Adrenal gland (tissue), 12 donors: ENCODE measurements around the gene ABHD6. TPM values are rescaled to one million over a fixed set of nuclear protein-coding genes. Genes with fewer than 3 reads are reported as not detected.

Source experiments
- DNase-seq, 7 donors: peaks; one replicate each; pipeline ENCODE4 v3.0.0-alpha.2; 2019 to 2020
- H3K27ac ChIP-seq, 5 donors: fragments of 200-600 bp; sonication (generic) in 4 of 5; 1 replicate in 3 of 5; 2 replicates in 2 of 5; pipeline versions ENCODE4 v1.5.1 to v1.8.0; 2016 to 2020; ENCODE audit warnings: mild to moderate bottlenecking in 1 of 5
- H3K27me3 ChIP-seq: fragments of 200-600 bp; 2 replicates; pipeline ENCODE4 v1.8.0; 2021
- H3K36me3 ChIP-seq, 2 donors: fragments of 200-600 bp; replicated peaks in 1 of 2; 1 replicate in 1 of 2; 2 replicates in 1 of 2; pipeline versions ENCODE4 v1.5.1 to v1.8.0; 2018 to 2022
- H3K4me1 ChIP-seq, 2 donors: fragments of 200-600 bp; replicated peaks in 1 of 2; 1 replicate in 1 of 2; 2 replicates in 1 of 2; pipeline versions ENCODE4 v1.5.1 to v1.8.0; 2018 to 2021
- H3K4me3 ChIP-seq, 4 donors: fragments of 200-600 bp; sonication (generic) in 3 of 4; one replicate each; pipeline ENCODE4 v1.5.1; 2016 to 2018
- H3K9me3 ChIP-seq, 3 donors: fragments of 200-600 bp; sonication (generic) in 1 of 3; replicated peaks in 1 of 3; 1 replicate in 2 of 3; 2 replicates in 1 of 3; pipeline versions ENCODE4 v1.5.1 to v1.8.0; 2016 to 2021
- POLR2A ChIP-seq, 2 donors: fragments of 450-650 bp; IDR thresholded peaks; one replicate each; pipeline ENCODE4 v1.6.1; 2017; ENCODE audit warnings: antibody characterized with exemption in 2 of 2, mild to moderate bottlenecking in 2 of 2, moderate library complexity in 1 of 2
- WGBS, 4 donors: extraction: QIAGEN DNeasy Blood & Tissue Kit in 2 of 4; methylation state at CpG; one replicate each; pipeline versions ENCODE4 v1.1.5 to v1.1.7; 2013 to 2017; 5-methylcytosine and 5-hydroxymethylcytosine counted together
- intact Hi-C, 2 donors: fragments of 100-400 bp; cut with DNase I; formaldehyde crosslinking; loops; one replicate each; pipeline versions ENCODE4 v1.14.1 to v1.15.0; 2022 to 2023
- polyA plus RNA-seq, 3 donors: library from polyadenylated mRNA; stranded (reverse); fragments of 200-250 nt in 2 of 3; fragments of 350-450 nt in 1 of 3; fragmentation: Illumina TruSeq in 1 of 3; extraction: RNeasy Lipid Tissue Mini Kit (QIAGEN cat#74804) in 1 of 3; gene quantifications; one replicate each; pipeline ENCODE4 v1.2.3, GENCODE V29; 2013 to 2014
- total RNA-seq, 9 donors: library from RNA; depleted of rRNA in 4 of 9; stranded (reverse); fragments of >200 nt in 4 of 9; fragments of 120-200 nt in 1 of 9; fragmentation: NEBNext Ultra II Directional in 1 of 9; extraction: Animal tissue kit (Norgen Biotek cat#: 25700) in 1 of 9; gene quantifications; one replicate each; pipeline versions ENCODE4 v1.1.0 to v1.2.4, GENCODE V29; 2013 to 2023
- TF ChIP-seq, protein P1 (sequence below), 6 experiments: fragments of 450-650 bp in 4 of 6; fragments of 200-600 bp in 2 of 6; sonication (generic) in 1 of 6; IDR thresholded peaks; 1 replicate in 5 of 6; 2 replicates in 1 of 6; pipeline versions ENCODE4 v1.5.1 to v1.8.0; 2016 to 2021; ENCODE audit warnings: antibody characterized with exemption in 6 of 6, mild to moderate bottlenecking in 2 of 6, moderate library complexity in 1 of 6
- donor health status: healthy with polysubstance abuse.
- donor health status: Bipolar disorder and iron deficiency.
- donor health status: DM: yes; HTN: yes; CAD: no.
- donor health status: DM: no; HTN: no; CAD: no.
- donor health status: DM: no; HTN: no; CAD: no.
- donor health status: DM: yes; HTN: yes; CAD: no.

ABHD6 gene
- total and polyA plus RNA-seq, 12 donors: 10.2 to 57.3 (median 27.7) TPM

DNA sequence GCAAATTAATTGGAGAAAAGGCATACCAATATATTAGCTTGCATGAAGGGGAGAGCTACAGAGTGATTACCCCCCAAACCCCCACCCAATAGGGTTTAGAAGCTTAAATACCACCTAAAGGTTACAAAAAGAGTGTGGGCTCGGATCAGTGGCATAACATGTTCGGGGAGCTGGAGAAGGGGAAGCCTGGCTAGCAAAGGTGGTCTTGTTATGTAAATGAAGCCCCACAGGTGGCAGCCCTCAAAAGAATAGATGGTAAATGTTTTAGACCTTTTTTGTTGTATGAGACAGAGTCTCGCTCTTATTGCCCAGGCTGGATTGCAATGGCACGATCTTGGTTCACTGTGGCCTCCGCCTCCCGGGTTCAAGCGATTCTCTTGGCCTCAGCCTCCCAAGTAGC, 84.2 kb downstream of the ABHD6 start:
- 89 to 96% (median 94%) methylated on average over 7 of the region's 7 CpGs for WGBS, 4 donors
- H3K4me1 ChIP-seq: peaks cover 17 to 32% of the 10 kb centered on the region in 2 donors
- TF ChIP-seq, protein P1, sequence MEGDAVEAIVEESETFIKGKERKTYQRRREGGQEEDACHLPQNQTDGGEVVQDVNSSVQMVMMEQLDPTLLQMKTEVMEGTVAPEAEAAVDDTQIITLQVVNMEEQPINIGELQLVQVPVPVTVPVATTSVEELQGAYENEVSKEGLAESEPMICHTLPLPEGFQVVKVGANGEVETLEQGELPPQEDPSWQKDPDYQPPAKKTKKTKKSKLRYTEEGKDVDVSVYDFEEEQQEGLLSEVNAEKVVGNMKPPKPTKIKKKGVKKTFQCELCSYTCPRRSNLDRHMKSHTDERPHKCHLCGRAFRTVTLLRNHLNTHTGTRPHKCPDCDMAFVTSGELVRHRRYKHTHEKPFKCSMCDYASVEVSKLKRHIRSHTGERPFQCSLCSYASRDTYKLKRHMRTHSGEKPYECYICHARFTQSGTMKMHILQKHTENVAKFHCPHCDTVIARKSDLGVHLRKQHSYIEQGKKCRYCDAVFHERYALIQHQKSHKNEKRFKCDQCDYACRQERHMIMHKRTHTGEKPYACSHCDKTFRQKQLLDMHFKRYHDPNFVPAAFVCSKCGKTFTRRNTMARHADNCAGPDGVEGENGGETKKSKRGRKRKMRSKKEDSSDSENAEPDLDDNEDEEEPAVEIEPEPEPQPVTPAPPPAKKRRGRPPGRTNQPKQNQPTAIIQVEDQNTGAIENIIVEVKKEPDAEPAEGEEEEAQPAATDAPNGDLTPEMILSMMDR (IDR thresholded peaks at IDR 0.05): no peak
- no peak for TF ChIP-seq POLR2A (IDR thresholded peaks at IDR 0.05)
- no peaks in the 10 kb centered on the region for H3K27me3 ChIP-seq
- peaks cover 0 to 28% of the 10 kb centered on the region in 2 donors for H3K36me3 ChIP-seq
- intact Hi-C loops: loop anchor here (5.0 to 10.0 kb wide), 3 partner anchors 96 to 303 kb away; no protein-coding TSS in a partner anchor
- H3K9me3 ChIP-seq: no peaks in the 10 kb centered on the region
- no peak overlapping the region for H3K27ac ChIP-seq
- DNase-seq: no peak
- no peak overlapping the region for H3K4me3 ChIP-seq

GRCh38 chr3:58322793-58323192, 85.2 kb downstream of the ABHD6 start:
- no peaks in the 10 kb centered on the region for H3K27me3 ChIP-seq
- 61 to 70% (median 64%) methylated on average over 1 of the region's 1 CpG for WGBS, 4 donors
- H3K36me3 ChIP-seq: peaks cover 0 to 18% of the 10 kb centered on the region in 2 donors
- H3K9me3 ChIP-seq: no peaks in the 10 kb centered on the region
- H3K4me3 ChIP-seq: no peak overlapping the region
- peak overlapping the region in 1 of 5 donors; percentile 68 for H3K27ac ChIP-seq
- no peak for DNase-seq
- intact Hi-C loops: loop anchor here (5.0 to 10.0 kb wide), 3 partner anchors 95 to 302 kb away; no protein-coding TSS in a partner anchor
- H3K4me1 ChIP-seq: peaks cover 17 to 32% of the 10 kb centered on the region in 2 donors
- TF ChIP-seq POLR2A (IDR thresholded peaks at IDR 0.05): no peak
- TF ChIP-seq, protein P1 (IDR thresholded peaks at IDR 0.05): no peak

DNA sequence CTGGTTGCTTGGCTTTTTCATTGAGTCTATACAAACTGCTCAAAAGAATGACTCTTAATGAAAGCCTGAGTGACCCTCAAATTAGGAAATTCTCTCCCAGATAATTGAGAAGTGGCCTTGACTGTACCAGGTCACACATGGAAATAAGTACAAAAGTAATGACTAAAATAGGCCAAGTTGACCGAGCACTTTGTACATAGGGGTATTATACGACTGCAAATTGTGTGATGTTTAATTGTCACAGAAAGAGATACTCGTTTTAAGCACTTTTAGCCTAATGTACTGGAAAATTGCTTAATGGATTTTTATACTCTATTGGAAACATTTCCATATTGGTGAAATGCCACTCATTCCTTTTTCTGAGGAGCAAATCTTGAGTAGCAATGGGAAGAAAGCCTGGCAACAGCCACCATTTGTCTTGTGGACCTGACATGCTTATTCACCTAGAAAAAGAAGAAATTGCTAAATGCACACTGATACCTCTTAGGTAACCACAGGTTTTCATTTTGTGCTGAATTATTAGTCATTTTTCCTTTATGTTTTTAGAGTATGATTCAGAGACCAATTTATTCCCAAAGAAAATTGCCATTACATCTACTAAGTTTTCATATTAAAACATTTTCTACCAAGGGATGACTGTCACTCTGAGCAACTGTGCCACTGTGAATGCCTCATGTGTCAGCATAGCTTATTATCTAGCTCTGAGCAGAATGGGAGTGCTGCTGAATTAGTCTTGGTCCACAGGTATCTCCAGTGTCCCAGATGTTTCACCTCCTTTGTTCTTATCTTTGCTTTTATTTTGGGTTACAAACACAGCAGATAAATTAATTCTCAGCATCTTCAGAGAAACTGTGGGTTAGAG, 86.2 kb downstream of the ABHD6 start:
- intact Hi-C loops: loop anchor here (5.0 to 10.0 kb wide), 3 partner anchors 94 to 301 kb away; no protein-coding TSS in a partner anchor
- H3K27me3 ChIP-seq: no peaks in the 10 kb centered on the region
- H3K9me3 ChIP-seq: no peaks in the 10 kb centered on the region
- no peak overlapping the region for H3K4me3 ChIP-seq
- TF ChIP-seq, protein P1 (IDR thresholded peaks at IDR 0.05): no peak
- TF ChIP-seq POLR2A (IDR thresholded peaks at IDR 0.05): no peak
- peaks cover 0 to 8% of the 10 kb centered on the region in 2 donors for H3K36me3 ChIP-seq
- peak overlapping the region in 2 of 5 donors; percentile 6 to 68 for H3K27ac ChIP-seq
- WGBS, 4 donors: 52 to 67% (median 59%) methylated on average over 3 of the region's 3 CpGs
- H3K4me1 ChIP-seq: peaks cover 17 to 32% of the 10 kb centered on the region in 2 donors
- no peak for DNase-seq
